Esophagus squamous epithelium (tissue), 5 donors: ENCODE results near the gene MYPN. TPM values are rescaled to one million over a fixed set of nuclear protein-coding genes. Genes with fewer than 3 reads are reported as not detected.

Experiments used
- DNase-seq: peaks from one replicate; lab custom pipeline; 2025; lab: John Stamatoyannopoulos, UW
- H3K27ac ChIP-seq, 4 donors: fragments of 200-600 bp; sonication (generic); one replicate each; pipeline ENCODE4 v1.5.1; 2016 to 2019; ENCODE audit warnings: mild to moderate bottlenecking in 1 of 4
- H3K27me3 ChIP-seq, 4 donors: fragments of 200-600 bp; sonication (generic); 1 replicate in 3 of 4; 2 replicates in 1 of 4; pipeline versions ENCODE4 v1.5.1 to v1.6.0; 2017 to 2021; ENCODE audit warnings: antibody characterized with exemption in 1 of 4
- H3K36me3 ChIP-seq, 3 donors: fragments of 200-600 bp; sonication (generic); one replicate each; pipeline ENCODE4 v1.5.1; 2016 to 2019
- H3K4me1 ChIP-seq, 3 donors: fragments of 200-600 bp; sonication (generic); one replicate each; pipeline ENCODE4 v1.5.1; 2017 to 2019
- H3K4me3 ChIP-seq, 4 donors: fragments of 200-600 bp; sonication (generic); 1 replicate in 3 of 4; 2 replicates in 1 of 4; pipeline ENCODE4 v1.5.1; 2016 to 2019; ENCODE audit warnings: mild to moderate bottlenecking in 2 of 4, moderate library complexity in 1 of 4
- H3K9me3 ChIP-seq, 3 donors: fragments of 200-600 bp; sonication (generic); one replicate each; pipeline ENCODE4 v1.5.1; 2016 to 2019
- CTCF ChIP-seq, 6 experiments: fragments of 450-650 bp in 4 of 6; fragments of 200-600 bp in 2 of 6; sonication (generic) in 2 of 6; IDR thresholded peaks; one replicate each; pipeline ENCODE4 v1.5.1; 2016 to 2019; ENCODE audit warnings: antibody characterized with exemption in 6 of 6, mild to moderate bottlenecking in 4 of 6, moderate library complexity in 4 of 6
- POLR2A ChIP-seq, 4 donors: fragments of 450-650 bp; IDR thresholded peaks; one replicate each; pipeline ENCODE4 v1.6.1; 2017; ENCODE audit warnings: antibody characterized with exemption in 4 of 4, mild to moderate bottlenecking in 4 of 4, moderate library complexity in 3 of 4
- WGBS, 2 donors: methylation state at CpG; one replicate each; pipeline ENCODE4 v1.1.5; 2018; 5-methylcytosine and 5-hydroxymethylcytosine counted together
- intact Hi-C: fragments of 100-400 bp; cut with DNase I; formaldehyde crosslinking; loops from one replicate; pipeline ENCODE4 v1.15.0; 2022
- total RNA-seq, 4 donors: library from RNA; depleted of rRNA; stranded (reverse); fragments of >200 nt; gene quantifications; one replicate each; pipeline ENCODE4 v1.1.0, GENCODE V29; 2016
- donor health status: DM: yes; HTN: yes; CAD: no.

Gene MYPN
- total RNA-seq, 4 donors from 2014 or later = not detected

GRCh38 chr10:68112837-68113236 is 3.5 kb downstream of the MYPN start:
- Histone ChIP-seq H3K4me1 (no peaks in the 10 kb centered on the region), H3K4me3 (no peak overlapping the region), H3K27me3 (no peaks in the 10 kb centered on the region), H3K36me3 (no peaks in the 10 kb centered on the region), H3K9me3 (no peaks in the 10 kb centered on the region), H3K27ac (no peak overlapping the region)
- intact Hi-C loops = no loop called here
- no peak for DNase-seq
- WGBS, 2 donors = 85 to 100% methylated on average over 1 of the region's 1 CpG
- TF ChIP-seq CTCF (IDR thresholded peaks at IDR 0.05) (no peak), POLR2A (IDR thresholded peaks at IDR 0.05) (no peak)

- H3K9me3 ChIP-seq = no peaks in the 10 kb centered on the region
- no peak overlapping the region for H3K4me3 ChIP-seq
- H3K27me3 ChIP-seq = no peaks in the 10 kb centered on the region
- intact Hi-C loops = no loop called here
- H3K4me1 ChIP-seq = no peaks in the 10 kb centered on the region
- WGBS, 2 donors = 75 to 77% methylated on average over 3 of the region's 3 CpGs
- no peaks in the 10 kb centered on the region for H3K36me3 ChIP-seq
- TF ChIP-seq POLR2A (IDR thresholded peaks at IDR 0.05) (no peak), CTCF (IDR thresholded peaks at IDR 0.05) (no peak)
- H3K27ac ChIP-seq = no peak overlapping the region
- DNase-seq = no peak
Measured at GRCh38 chr10:68118657-68119056, 9.4 kb downstream of the MYPN start.

- WGBS, 2 donors = 68 to 80% methylated on average over 13 to 15 of the region's 15 CpGs
- peak overlapping the region in 1 of 4 donors; percentile 15 for H3K4me3 ChIP-seq
Measured at GRCh38 chr10:68121020-68121743, 11.9 kb downstream of the MYPN start.

GRCh38 chr10:68121852-68122251 is 12.6 kb downstream of the MYPN start:
- no peak for TF ChIP-seq CTCF (IDR thresholded peaks at IDR 0.05)
- no peak for TF ChIP-seq POLR2A (IDR thresholded peaks at IDR 0.05)
- DNase-seq = no peak
- Histone ChIP-seq H3K9me3 (no peaks in the 10 kb centered on the region), H3K27ac (peak overlapping the region in 2 of 4 donors; percentile 18 to 58), H3K27me3 (no peaks in the 10 kb centered on the region), H3K4me1 (no peaks in the 10 kb centered on the region), H3K4me3 (peak overlapping the region in 1 of 4 donors; percentile 15), H3K36me3 (no peaks in the 10 kb centered on the region)
- 69 to 75% methylated on average over 9 of the region's 9 CpGs for WGBS, 2 donors
- intact Hi-C loops = no loop called here

More at GRCh38 chr10:68121020-68121743, 11.9 kb downstream of the MYPN start:
- TF ChIP-seq POLR2A (IDR thresholded peaks at IDR 0.05) (no peak), CTCF (IDR thresholded peaks at IDR 0.05) (no peak)
- no peak for DNase-seq
- peak overlapping the region in 2 of 4 donors; percentile 18 to 58 for H3K27ac ChIP-seq
- intact Hi-C loops = no loop called here
- H3K9me3 ChIP-seq = no peaks in the 10 kb centered on the region
- no peaks in the 10 kb centered on the region for H3K4me1 ChIP-seq
- H3K27me3 ChIP-seq = no peaks in the 10 kb centered on the region
- no peaks in the 10 kb centered on the region for H3K36me3 ChIP-seq

GRCh38 chr10:68124718-68125117 is 15.4 kb downstream of the MYPN start:
- H3K36me3 ChIP-seq = no peaks in the 10 kb centered on the region
- H3K4me1 ChIP-seq = no peaks in the 10 kb centered on the region
- WGBS, 2 donors = 73 to 76% methylated on average over 3 of the region's 3 CpGs
- no peak for DNase-seq
- no peak overlapping the region for H3K4me3 ChIP-seq
- no peak overlapping the region for H3K27ac ChIP-seq
- TF ChIP-seq CTCF (IDR thresholded peaks at IDR 0.05) (no peak), POLR2A (IDR thresholded peaks at IDR 0.05) (no peak)
- no peaks in the 10 kb centered on the region for H3K27me3 ChIP-seq
- intact Hi-C loops = no loop called here
- no peaks in the 10 kb centered on the region for H3K9me3 ChIP-seq
